Measurements from ENCODE around the gene SMOC1.

DNA sequence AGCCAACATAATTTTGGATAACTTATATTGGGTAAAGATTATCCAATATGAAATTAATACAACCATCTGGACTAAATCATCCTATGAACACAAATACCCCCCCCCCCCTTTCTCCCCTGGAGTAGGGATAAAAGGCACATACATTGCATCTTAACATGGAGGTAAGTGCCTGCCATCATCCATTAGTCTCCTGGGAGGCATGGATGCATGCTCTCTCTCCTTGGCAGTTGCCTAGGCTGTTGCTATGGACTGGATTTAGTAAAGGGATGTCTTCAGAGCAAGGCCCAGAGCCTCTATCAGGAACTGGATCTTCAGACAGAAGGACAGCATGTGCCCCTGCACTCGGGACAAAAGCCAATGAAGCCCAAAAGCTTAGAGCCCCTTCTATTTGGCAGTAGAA is 40.6 kb downstream of the SMOC1 start:
- TF ChIP-seq, protein P1, sequence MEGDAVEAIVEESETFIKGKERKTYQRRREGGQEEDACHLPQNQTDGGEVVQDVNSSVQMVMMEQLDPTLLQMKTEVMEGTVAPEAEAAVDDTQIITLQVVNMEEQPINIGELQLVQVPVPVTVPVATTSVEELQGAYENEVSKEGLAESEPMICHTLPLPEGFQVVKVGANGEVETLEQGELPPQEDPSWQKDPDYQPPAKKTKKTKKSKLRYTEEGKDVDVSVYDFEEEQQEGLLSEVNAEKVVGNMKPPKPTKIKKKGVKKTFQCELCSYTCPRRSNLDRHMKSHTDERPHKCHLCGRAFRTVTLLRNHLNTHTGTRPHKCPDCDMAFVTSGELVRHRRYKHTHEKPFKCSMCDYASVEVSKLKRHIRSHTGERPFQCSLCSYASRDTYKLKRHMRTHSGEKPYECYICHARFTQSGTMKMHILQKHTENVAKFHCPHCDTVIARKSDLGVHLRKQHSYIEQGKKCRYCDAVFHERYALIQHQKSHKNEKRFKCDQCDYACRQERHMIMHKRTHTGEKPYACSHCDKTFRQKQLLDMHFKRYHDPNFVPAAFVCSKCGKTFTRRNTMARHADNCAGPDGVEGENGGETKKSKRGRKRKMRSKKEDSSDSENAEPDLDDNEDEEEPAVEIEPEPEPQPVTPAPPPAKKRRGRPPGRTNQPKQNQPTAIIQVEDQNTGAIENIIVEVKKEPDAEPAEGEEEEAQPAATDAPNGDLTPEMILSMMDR (IDR thresholded peaks at IDR 0.05; ENCODE audit: low read length) = no peak
- TF ChIP-seq EZH2 (IDR thresholded peaks at IDR 0.05; ENCODE audit: borderline replicate concordance, low read length) = no peak
